ENCODE measurements around the gene CRAT.

CRAT gene

DNA sequence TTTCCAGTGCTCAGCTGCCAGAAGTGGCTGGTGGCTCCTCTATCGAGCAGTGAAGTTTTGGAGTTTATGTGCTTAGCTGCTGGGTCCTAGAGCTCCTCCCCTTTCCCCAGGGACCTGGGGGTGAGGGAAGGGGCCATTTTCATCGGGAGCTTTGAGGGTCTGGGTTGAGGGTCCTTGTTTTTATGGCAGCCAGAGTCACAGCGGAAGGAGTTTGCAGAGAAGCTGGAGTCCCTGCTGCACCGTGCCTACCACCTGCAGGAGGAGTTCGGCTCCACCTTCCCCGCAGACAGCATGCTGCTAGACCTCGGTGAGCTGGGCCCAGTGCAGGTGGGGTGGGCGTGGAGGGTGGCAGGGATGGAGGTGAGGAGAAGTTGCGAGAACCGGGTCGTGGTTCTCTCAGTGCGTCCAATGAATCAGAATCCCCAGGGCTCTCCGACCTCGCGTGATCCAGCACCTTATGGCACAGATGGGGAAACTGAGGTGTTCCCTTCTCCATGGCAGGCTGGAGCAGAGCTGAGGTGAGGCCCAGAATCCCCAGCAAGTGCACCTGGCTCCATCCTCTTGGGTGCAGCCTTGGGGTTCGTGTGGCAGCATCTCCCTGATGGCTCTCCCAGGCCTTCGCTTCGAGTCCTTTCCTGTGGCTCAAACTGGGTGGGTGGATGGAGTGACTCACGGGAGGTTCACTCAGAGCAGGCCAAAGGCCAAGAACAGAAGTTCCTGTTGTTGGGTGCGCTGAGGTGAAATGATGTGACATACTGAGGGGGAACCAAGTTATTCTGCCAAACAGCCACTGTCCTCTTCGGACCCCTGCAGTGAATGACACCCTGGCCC lies 51.4 kb downstream of the CRAT start:
- DNase-seq: no peak

- DNase-seq: no peak
Observed at GRCh38 chr9:129054163-129054851, 56.3 kb downstream of the CRAT start.

DNA sequence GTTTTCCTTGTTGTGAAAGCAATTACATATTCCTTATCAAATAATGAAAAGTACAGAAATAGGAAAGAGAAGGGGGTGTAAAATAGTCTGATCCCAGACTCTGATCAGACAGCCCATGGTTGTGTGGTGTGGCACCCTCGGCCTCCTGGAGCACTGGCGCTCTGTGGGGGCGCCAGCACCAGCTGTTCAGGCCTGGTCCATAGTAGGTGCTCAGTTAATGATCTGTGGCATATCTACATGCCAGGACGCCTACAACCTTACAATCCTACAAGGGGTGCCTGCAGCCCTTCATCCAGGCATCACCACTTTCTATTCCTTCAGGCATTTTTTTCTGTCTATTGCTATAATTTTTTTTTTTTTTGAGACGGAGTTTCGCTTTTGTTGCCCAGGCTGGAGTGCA lies 57.6 kb downstream of the CRAT start:
- DNase-seq: no peak

DNA sequence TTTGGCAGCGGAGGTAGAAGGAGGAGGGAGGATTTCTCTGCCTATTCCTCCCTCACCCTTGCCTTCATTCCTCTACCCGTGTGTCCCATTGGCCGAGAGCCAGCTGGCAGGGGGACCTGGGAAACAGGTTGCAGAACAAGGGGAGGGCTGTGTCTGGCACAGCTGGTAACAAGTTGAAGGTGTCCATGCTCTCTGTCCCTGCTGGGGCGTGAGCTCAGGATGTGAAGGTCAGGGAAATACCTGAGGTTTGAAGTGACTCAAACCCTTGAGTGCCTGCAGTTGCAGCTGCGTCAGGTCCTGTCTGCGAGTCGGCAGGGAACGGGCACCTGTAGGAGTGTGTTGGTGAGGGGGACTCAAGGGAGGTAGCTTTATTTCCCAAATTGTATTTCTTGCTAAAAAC lies 58.0 kb downstream of the CRAT start:
- DNase-seq: peak; percentile 31

All from NCI-H1694 (cell line).